Endodermal cell (in vitro differentiated cells): Measurements from ENCODE around the gene TM2D3. TPM values are rescaled to one million over a fixed set of nuclear protein-coding genes. Genes with fewer than 3 reads are reported as not detected.

Source experiments
- DNase-seq: peaks from one replicate; pipeline ENCODE4 v3.0.0-alpha.2; 2017
- H3K27ac ChIP-seq: 2 replicates; pipeline ENCODE4 v1.5.1; 2013; ENCODE audit warnings: mild to moderate bottlenecking, low read depth, low read length, moderate library complexity
- H3K27me3 ChIP-seq: 2 replicates; pipeline ENCODE4 v1.6.1; 2013; ENCODE audit warnings: mild to moderate bottlenecking, low read length, moderate library complexity; ENCODE audit not compliant: insufficient read depth, control insufficient read depth, poor library complexity, severe bottlenecking
- H3K36me3 ChIP-seq: 2 replicates; pipeline ENCODE4 v1.7.0; 2013; ENCODE audit warnings: mild to moderate bottlenecking, low read length, moderate library complexity; ENCODE audit not compliant: control insufficient read depth, insufficient read depth
- H3K4me1 ChIP-seq: one replicate; pipeline ENCODE4 v1.7.0; 2013; ENCODE audit warnings: low read length; ENCODE audit not compliant: control insufficient read depth, insufficient read depth
- H3K4me3 ChIP-seq: 2 replicates; pipeline ENCODE4 v1.5.1; 2013; ENCODE audit warnings: mild to moderate bottlenecking, low read length, moderate library complexity
- H3K9ac ChIP-seq: 2 replicates; pipeline ENCODE4 v1.6.1; 2013; ENCODE audit warnings: mild to moderate bottlenecking, low read length, moderate library complexity; ENCODE audit not compliant: poor library complexity, severe bottlenecking; ENCODE audit errors: extremely low read depth
- H3K9me3 ChIP-seq: 2 replicates; pipeline ENCODE4 v1.6.1; 2013; ENCODE audit warnings: mild to moderate bottlenecking, low read length, moderate library complexity; ENCODE audit not compliant: control insufficient read depth
- H3K27ac Mint-ChIP-seq: 2 replicates; pipeline ENCODE4 v1.8.0; 2020; ENCODE audit warnings: mixed read lengths
- H3K27me3 Mint-ChIP-seq: 2 replicates; pipeline ENCODE4 v1.8.0; 2021; ENCODE audit warnings: mild to moderate bottlenecking, mixed read lengths; ENCODE audit not compliant: insufficient read depth
- H3K36me3 Mint-ChIP-seq: 2 replicates; pipeline ENCODE4 v1.8.0; 2020; ENCODE audit warnings: low read depth, mixed read lengths
- H3K4me1 Mint-ChIP-seq: 2 replicates; pipeline ENCODE4 v1.8.0; 2020; ENCODE audit warnings: mixed read lengths
- H3K4me3 Mint-ChIP-seq: 2 replicates; pipeline ENCODE4 v1.8.0; 2020; ENCODE audit warnings: mild to moderate bottlenecking, moderate library complexity, mixed read lengths
- H3K9me3 Mint-ChIP-seq: 2 replicates; pipeline ENCODE4 v1.8.0; 2020; ENCODE audit warnings: mild to moderate bottlenecking, mixed read lengths
- CTCF ChIP-seq: fragments of 200-600 bp; sonication (generic); conservative IDR thresholded peaks from 2 replicates; pipeline ENCODE4 v1.5.0; 2021; ENCODE audit warnings: antibody characterized with exemption, mild to moderate bottlenecking
- WGBS, 2 experiments: methylation state at CpG; one replicate each; pipeline versions ENCODE4 v1.1.5 to v1.1.7; 2013; ENCODE audit warnings: missing lambda C conversion rate in 2 of 2, mixed read lengths in 1 of 2; ENCODE audit not compliant: insufficient coverage in 1 of 2, insufficient read length in 1 of 2; 5-methylcytosine and 5-hydroxymethylcytosine counted together
- total RNA-seq, 2 donors: library from RNA; stranded (reverse); fragmentation: NEBNext Ultra II Directional in 1 of 2; extraction: Animal tissue kit (Norgen Biotek cat#: 25700) in 1 of 2; gene quantifications; 2 replicates in 1 of 2; 3 replicates in 1 of 2; pipeline ENCODE4 v1.2.1, GENCODE V29; 2021

TM2D3 gene
- total RNA-seq, 2 donors from 2014 or later, result 33.4 to 34.0 TPM

GRCh38 chr15:101611580-101612299 is 40.4 kb downstream of the TM2D3 start:
- Mint-ChIP-seq H3K27me3 (peaks cover 17% of the 10 kb centered on the region), H3K4me3 (no peak overlapping the region), H3K27ac (no peak overlapping the region), H3K4me1 (peaks cover 12% of the 10 kb centered on the region), H3K36me3 (no peaks in the 10 kb centered on the region), H3K9me3 (no peaks in the 10 kb centered on the region)
- Histone ChIP-seq H3K9ac (no peak overlapping the region), H3K27me3 (no peaks in the 10 kb centered on the region), H3K4me3 (no peak overlapping the region), H3K9me3 (no peaks in the 10 kb centered on the region), H3K4me1 (peaks cover 3% of the 10 kb centered on the region), H3K27ac (no peak overlapping the region), H3K36me3 (no peaks in the 10 kb centered on the region)
- WGBS, 2 experiments, result 90 to 93% methylated on average over 5 to 10 of the region's 10 CpGs
- no peak for DNase-seq
- TF ChIP-seq CTCF, result no peak

- Histone ChIP-seq H3K9ac (no peak overlapping the region), H3K27me3 (no peaks in the 10 kb centered on the region), H3K4me3 (no peak overlapping the region), H3K27ac (no peak overlapping the region), H3K9me3 (no peaks in the 10 kb centered on the region), H3K36me3 (no peaks in the 10 kb centered on the region), H3K4me1 (peaks cover under 1% of the 10 kb centered on the region)
- 89 to 91% methylated on average over 10 to 15 of the region's 15 CpGs for WGBS, 2 experiments
- Mint-ChIP-seq H3K27me3 (peaks cover 12% of the 10 kb centered on the region), H3K4me3 (no peak overlapping the region), H3K36me3 (no peaks in the 10 kb centered on the region), H3K4me1 (peaks cover 5% of the 10 kb centered on the region), H3K9me3 (no peaks in the 10 kb centered on the region), H3K27ac (no peak overlapping the region)
- DNase-seq, result no peak
- no peak for TF ChIP-seq CTCF
These were observed 41.2 kb downstream of the TM2D3 start for GRCh38 chr15:101611007-101611406.

- H3K4me1 Mint-ChIP-seq, result peaks cover under 1% of the 10 kb centered on the region
- H3K27me3 Mint-ChIP-seq, result peaks cover 11% of the 10 kb centered on the region
- Histone ChIP-seq H3K9me3 (no peaks in the 10 kb centered on the region), H3K36me3 (no peaks in the 10 kb centered on the region), H3K4me1 (no peaks in the 10 kb centered on the region), H3K27ac (no peak overlapping the region), H3K27me3 (no peaks in the 10 kb centered on the region), H3K9ac (no peak overlapping the region), H3K4me3 (no peak overlapping the region)
- DNase-seq, result no peak
- no peak overlapping the region for H3K27ac Mint-ChIP-seq
- no peak for TF ChIP-seq CTCF
- H3K4me3 Mint-ChIP-seq, result no peak overlapping the region
- WGBS, 2 experiments, result 91 to 97% methylated on average over 7 to 8 of the region's 8 CpGs
- no peaks in the 10 kb centered on the region for H3K36me3 Mint-ChIP-seq
- H3K9me3 Mint-ChIP-seq, result no peaks in the 10 kb centered on the region
These were observed 41.6 kb downstream of the TM2D3 start for GRCh38 chr15:101610611-101611000.
